Loucy (cell line): ENCODE measurements around the gene DUSP12.

Experiments
- H2AFZ ChIP-seq: fragments of 200-600 bp; sonication (generic); 2 replicates; pipeline ENCODE4 v1.6.0; 2016; ENCODE audit warnings: antibody characterized with exemption, mild to moderate bottlenecking, low read length, moderate library complexity
- H3F3A ChIP-seq: fragments of 200-600 bp; 2 replicates; pipeline ENCODE4 v1.6.0; 2016; ENCODE audit warnings: antibody characterized with exemption, low read depth, mild to moderate bottlenecking
- H3K27me3 ChIP-seq: fragments of 200-600 bp; sonication (generic); 2 replicates; pipeline ENCODE4 v1.6.1; 2014; ENCODE audit warnings: low read length, mild to moderate bottlenecking; ENCODE audit not compliant: insufficient read depth, poor library complexity, severe bottlenecking
- H3K36me3 ChIP-seq: fragments of 200-600 bp; sonication (generic); 2 replicates; pipeline ENCODE4 v1.6.1; 2016; ENCODE audit warnings: low read length; ENCODE audit not compliant: insufficient read depth
- H3K4me1 ChIP-seq: fragments of 200-600 bp; sonication (generic); 2 replicates; pipeline ENCODE4 v1.5.1; 2014; ENCODE audit warnings: low read length, mild to moderate bottlenecking; ENCODE audit not compliant: insufficient read depth, poor library complexity, severe bottlenecking
- H3K4me2 ChIP-seq: fragments of 200-600 bp; sonication (generic); 2 replicates; pipeline ENCODE4 v1.6.0; 2014; ENCODE audit warnings: antibody characterized with exemption, low read length, low read depth, mild to moderate bottlenecking; ENCODE audit not compliant: poor library complexity, severe bottlenecking
- H3K4me3 ChIP-seq: fragments of 200-600 bp; sonication (generic); 2 replicates; pipeline ENCODE4 v1.5.1; 2014; ENCODE audit warnings: low read length, mild to moderate bottlenecking, mixed read lengths; ENCODE audit not compliant: poor library complexity, severe bottlenecking
- H3K79me2 ChIP-seq: fragments of 200-600 bp; sonication (generic); 2 replicates; pipeline ENCODE4 v1.6.1; 2014; ENCODE audit warnings: low read length; ENCODE audit not compliant: insufficient read depth
- H3K9ac ChIP-seq: fragments of 200-600 bp; sonication (generic); 2 replicates; pipeline ENCODE4 v1.6.0; 2014; ENCODE audit warnings: mild to moderate bottlenecking, low read depth, low read length, moderate library complexity; ENCODE audit not compliant: poor library complexity, severe bottlenecking
- H3K9me2 ChIP-seq: fragments of 200-600 bp; sonication (generic); replicated peaks from 2 replicates; pipeline ENCODE4 v1.6.1; 2016; ENCODE audit warnings: low read depth, low read length, mixed read lengths
- H3K9me3 ChIP-seq: fragments of 200-600 bp; sonication (generic); 2 replicates; pipeline ENCODE4 v1.6.1; 2014; ENCODE audit warnings: mild to moderate bottlenecking, antibody characterized with exemption, low read length, low read depth; ENCODE audit not compliant: insufficient read depth
- H4K20me1 ChIP-seq: fragments of 200-600 bp; sonication (generic); 2 replicates; pipeline ENCODE4 v1.6.0; 2014; ENCODE audit warnings: antibody characterized with exemption, low read length, mild to moderate bottlenecking; ENCODE audit not compliant: insufficient read depth, poor library complexity, severe bottlenecking
- EZH2phosphoT487 ChIP-seq: fragments of 200-600 bp; IDR thresholded peaks from 2 replicates; pipeline ENCODE4 v1.6.1; 2018; ENCODE audit warnings: antibody characterized with exemption, mild to moderate bottlenecking, moderate library complexity, borderline replicate concordance
- TF ChIP-seq, protein P1 (sequence below): fragments of 200-600 bp; sonication (generic); conservative IDR thresholded peaks from 2 replicates; pipeline ENCODE4 v1.5.1; 2014; ENCODE audit warnings: mild to moderate bottlenecking, antibody characterized with exemption, low read length

Gene DUSP12

GRCh38 chr1:161728376-161729226 lies 21.0 kb upstream of the DUSP12 start:
- TF ChIP-seq EZH2phosphoT487, result no peak
- TF ChIP-seq, protein P1, sequence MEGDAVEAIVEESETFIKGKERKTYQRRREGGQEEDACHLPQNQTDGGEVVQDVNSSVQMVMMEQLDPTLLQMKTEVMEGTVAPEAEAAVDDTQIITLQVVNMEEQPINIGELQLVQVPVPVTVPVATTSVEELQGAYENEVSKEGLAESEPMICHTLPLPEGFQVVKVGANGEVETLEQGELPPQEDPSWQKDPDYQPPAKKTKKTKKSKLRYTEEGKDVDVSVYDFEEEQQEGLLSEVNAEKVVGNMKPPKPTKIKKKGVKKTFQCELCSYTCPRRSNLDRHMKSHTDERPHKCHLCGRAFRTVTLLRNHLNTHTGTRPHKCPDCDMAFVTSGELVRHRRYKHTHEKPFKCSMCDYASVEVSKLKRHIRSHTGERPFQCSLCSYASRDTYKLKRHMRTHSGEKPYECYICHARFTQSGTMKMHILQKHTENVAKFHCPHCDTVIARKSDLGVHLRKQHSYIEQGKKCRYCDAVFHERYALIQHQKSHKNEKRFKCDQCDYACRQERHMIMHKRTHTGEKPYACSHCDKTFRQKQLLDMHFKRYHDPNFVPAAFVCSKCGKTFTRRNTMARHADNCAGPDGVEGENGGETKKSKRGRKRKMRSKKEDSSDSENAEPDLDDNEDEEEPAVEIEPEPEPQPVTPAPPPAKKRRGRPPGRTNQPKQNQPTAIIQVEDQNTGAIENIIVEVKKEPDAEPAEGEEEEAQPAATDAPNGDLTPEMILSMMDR, result no peak
- no peak overlapping the region for H3K4me2 ChIP-seq
- H3K79me2 ChIP-seq, result no peaks in the 10 kb centered on the region

DNA sequence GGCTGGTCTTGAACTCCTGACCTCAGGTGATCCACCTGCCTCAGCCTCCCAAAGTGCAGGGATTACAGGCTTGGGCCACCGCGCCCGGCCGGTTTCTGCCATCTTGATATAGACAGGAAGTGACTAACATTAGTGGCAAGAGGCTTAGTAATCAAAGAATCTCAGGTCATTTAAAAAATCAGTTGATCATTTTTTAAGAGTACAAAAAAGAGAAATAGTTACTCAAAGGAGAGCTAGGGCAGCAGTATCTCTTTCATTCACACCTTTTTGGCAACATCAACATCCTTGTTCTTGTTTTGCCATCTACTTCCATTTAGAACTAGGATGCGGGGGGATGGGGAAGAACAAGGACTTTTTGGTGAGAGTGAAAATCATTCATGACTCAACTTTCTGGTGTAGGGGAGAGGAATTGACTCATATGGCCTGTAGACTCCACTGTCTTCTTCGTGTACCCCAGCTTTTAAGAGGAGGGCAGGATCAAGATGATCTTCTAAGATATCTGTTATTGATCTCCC lies 19.5 kb upstream of the DUSP12 start:
- H3K9ac ChIP-seq, result no peak overlapping the region
- TF ChIP-seq, protein P1, result no peak
- TF ChIP-seq EZH2phosphoT487, result no peak
- H3K9me3 ChIP-seq, result no peaks in the 10 kb centered on the region
- H3K27me3 ChIP-seq, result no peaks in the 10 kb centered on the region
- H3K36me3 ChIP-seq, result no peaks in the 10 kb centered on the region
- H2AFZ ChIP-seq, result no peak overlapping the region
- no peaks in the 10 kb centered on the region for H3K9me2 ChIP-seq
- H3K4me2 ChIP-seq, result no peak overlapping the region
- no peaks in the 10 kb centered on the region for H4K20me1 ChIP-seq
- H3K4me3 ChIP-seq, result no peak overlapping the region
- H3K4me1 ChIP-seq, result peaks cover 19% of the 10 kb centered on the region
- H3K79me2 ChIP-seq, result no peaks in the 10 kb centered on the region
- 0 out of 2 replicates have a peak, but pooled peaks cover 4% of the 10 kb centered on the region for H3F3A ChIP-seq

More at GRCh38 chr1:161728376-161729226, 21.0 kb upstream of the DUSP12 start:
- peaks cover 19% of the 10 kb centered on the region for H3K4me1 ChIP-seq
- H3F3A ChIP-seq, result 0 out of 2 replicates have a peak, but pooled peaks cover 4% of the 10 kb centered on the region
- no peak overlapping the region for H3K9ac ChIP-seq
- H3K27me3 ChIP-seq, result no peaks in the 10 kb centered on the region
- H2AFZ ChIP-seq, result no peak overlapping the region
- H4K20me1 ChIP-seq, result no peaks in the 10 kb centered on the region
- no peaks in the 10 kb centered on the region for H3K9me2 ChIP-seq
- no peaks in the 10 kb centered on the region for H3K36me3 ChIP-seq
- H3K4me3 ChIP-seq, result no peak overlapping the region
- H3K9me3 ChIP-seq, result no peaks in the 10 kb centered on the region

GRCh38 chr1:161731241-161731640 lies 18.3 kb upstream of the DUSP12 start:
- Histone ChIP-seq H4K20me1 (no peaks in the 10 kb centered on the region), H3K9ac (no peak overlapping the region), H3K9me3 (no peaks in the 10 kb centered on the region), H3K4me3 (no peak overlapping the region), H2AFZ (no peak overlapping the region), H3K36me3 (no peaks in the 10 kb centered on the region), H3K9me2 (no peaks in the 10 kb centered on the region), H3K4me1 (peaks cover 11% of the 10 kb centered on the region), H3K79me2 (no peaks in the 10 kb centered on the region), H3K4me2 (no peak overlapping the region), H3F3A (0 out of 2 replicates have a peak, but pooled peaks cover 4% of the 10 kb centered on the region), H3K27me3 (no peaks in the 10 kb centered on the region)
- TF ChIP-seq, protein P1, result no peak
- TF ChIP-seq EZH2phosphoT487, result no peak
